ENCODE results near the gene CMTM5.

Gene CMTM5

DNA sequence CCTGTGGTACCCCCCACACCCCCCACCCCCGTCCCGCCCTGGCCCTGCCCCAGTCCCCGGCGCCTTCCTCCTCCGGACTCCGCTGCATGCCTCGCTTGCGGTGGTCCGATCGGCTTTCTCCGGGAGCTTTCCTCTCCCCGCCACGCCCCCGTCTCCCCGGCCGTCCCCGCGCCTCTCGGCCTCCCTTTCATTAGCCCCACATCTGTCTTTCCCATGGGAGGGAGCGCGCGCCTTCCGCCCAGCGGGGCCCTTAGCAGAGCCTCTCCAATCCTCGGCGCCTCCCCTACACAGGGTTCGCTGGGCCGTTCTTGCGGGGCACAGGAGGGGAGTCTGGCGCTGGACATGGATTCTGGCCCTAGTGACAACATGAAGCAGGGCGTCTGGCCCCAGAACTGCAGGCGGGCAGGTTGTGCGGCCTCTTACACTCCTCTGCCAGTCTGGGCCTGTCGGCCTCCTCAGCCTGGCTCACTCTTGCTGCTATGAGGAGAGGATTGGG lies 10.4 kb upstream of the CMTM5 start:
- ATAC-seq, result peak; percentile 76
- TF ChIP-seq, protein P1, sequence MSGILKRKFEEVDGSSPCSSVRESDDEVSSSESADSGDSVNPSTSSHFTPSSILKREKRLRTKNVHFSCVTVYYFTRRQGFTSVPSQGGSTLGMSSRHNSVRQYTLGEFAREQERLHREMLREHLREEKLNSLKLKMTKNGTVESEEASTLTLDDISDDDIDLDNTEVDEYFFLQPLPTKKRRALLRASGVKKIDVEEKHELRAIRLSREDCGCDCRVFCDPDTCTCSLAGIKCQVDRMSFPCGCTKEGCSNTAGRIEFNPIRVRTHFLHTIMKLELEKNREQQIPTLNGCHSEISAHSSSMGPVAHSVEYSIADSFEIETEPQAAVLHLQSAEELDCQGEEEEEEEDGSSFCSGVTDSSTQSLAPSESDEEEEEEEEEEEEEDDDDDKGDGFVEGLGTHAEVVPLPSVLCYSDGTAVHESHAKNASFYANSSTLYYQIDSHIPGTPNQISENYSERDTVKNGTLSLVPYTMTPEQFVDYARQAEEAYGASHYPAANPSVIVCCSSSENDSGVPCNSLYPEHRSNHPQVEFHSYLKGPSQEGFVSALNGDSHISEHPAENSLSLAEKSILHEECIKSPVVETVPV (CRISPR knock-in tag; IDR thresholded peaks at IDR 0.05), result no peak
- TF ChIP-seq SNAI2 (CRISPR knock-in tag; IDR thresholded peaks at IDR 0.05) (no peak), OSR1 (CRISPR knock-in tag; IDR thresholded peaks at IDR 0.05) (no peak), ESRRG (CRISPR knock-in tag; IDR thresholded peaks at IDR 0.05) (no peak), PPARA (CRISPR knock-in tag; IDR thresholded peaks at IDR 0.05; ENCODE audit: borderline replicate concordance) (no peak), ZNF565 (CRISPR knock-in tag; conservative IDR thresholded peaks at IDR 0.05; ENCODE audit: low read depth) (no peak), CSDC2 (CRISPR knock-in tag; IDR thresholded peaks at IDR 0.05) (no peak), ZFP30 (CRISPR knock-in tag; IDR thresholded peaks at IDR 0.05) (no peak), GLIS3 (CRISPR knock-in tag; IDR thresholded peaks at IDR 0.05) (no peak), BACH2 (CRISPR knock-in tag; IDR thresholded peaks at IDR 0.05; ENCODE audit: borderline replicate concordance) (no peak), TOX (CRISPR knock-in tag; IDR thresholded peaks at IDR 0.05; ENCODE audit: borderline replicate concordance) (no peak), ARNTL (CRISPR knock-in tag; IDR thresholded peaks at IDR 0.05; ENCODE audit: borderline replicate concordance, low read depth) (no peak), ZNF8 (CRISPR knock-in tag; IDR thresholded peaks at IDR 0.05) (no peak), ZFP3 (CRISPR knock-in tag; IDR thresholded peaks at IDR 0.05) (no peak), RARB (CRISPR knock-in tag; IDR thresholded peaks at IDR 0.05) (no peak)
- TF ChIP-seq, protein P2, sequence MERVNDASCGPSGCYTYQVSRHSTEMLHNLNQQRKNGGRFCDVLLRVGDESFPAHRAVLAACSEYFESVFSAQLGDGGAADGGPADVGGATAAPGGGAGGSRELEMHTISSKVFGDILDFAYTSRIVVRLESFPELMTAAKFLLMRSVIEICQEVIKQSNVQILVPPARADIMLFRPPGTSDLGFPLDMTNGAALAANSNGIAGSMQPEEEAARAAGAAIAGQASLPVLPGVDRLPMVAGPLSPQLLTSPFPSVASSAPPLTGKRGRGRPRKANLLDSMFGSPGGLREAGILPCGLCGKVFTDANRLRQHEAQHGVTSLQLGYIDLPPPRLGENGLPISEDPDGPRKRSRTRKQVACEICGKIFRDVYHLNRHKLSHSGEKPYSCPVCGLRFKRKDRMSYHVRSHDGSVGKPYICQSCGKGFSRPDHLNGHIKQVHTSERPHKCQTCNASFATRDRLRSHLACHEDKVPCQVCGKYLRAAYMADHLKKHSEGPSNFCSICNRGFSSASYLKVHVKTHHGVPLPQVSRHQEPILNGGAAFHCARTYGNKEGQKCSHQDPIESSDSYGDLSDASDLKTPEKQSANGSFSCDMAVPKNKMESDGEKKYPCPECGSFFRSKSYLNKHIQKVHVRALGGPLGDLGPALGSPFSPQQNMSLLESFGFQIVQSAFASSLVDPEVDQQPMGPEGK (CRISPR knock-in tag; IDR thresholded peaks at IDR 0.05; ENCODE audit: borderline replicate concordance), result no peak
- TF ChIP-seq, protein P3, sequence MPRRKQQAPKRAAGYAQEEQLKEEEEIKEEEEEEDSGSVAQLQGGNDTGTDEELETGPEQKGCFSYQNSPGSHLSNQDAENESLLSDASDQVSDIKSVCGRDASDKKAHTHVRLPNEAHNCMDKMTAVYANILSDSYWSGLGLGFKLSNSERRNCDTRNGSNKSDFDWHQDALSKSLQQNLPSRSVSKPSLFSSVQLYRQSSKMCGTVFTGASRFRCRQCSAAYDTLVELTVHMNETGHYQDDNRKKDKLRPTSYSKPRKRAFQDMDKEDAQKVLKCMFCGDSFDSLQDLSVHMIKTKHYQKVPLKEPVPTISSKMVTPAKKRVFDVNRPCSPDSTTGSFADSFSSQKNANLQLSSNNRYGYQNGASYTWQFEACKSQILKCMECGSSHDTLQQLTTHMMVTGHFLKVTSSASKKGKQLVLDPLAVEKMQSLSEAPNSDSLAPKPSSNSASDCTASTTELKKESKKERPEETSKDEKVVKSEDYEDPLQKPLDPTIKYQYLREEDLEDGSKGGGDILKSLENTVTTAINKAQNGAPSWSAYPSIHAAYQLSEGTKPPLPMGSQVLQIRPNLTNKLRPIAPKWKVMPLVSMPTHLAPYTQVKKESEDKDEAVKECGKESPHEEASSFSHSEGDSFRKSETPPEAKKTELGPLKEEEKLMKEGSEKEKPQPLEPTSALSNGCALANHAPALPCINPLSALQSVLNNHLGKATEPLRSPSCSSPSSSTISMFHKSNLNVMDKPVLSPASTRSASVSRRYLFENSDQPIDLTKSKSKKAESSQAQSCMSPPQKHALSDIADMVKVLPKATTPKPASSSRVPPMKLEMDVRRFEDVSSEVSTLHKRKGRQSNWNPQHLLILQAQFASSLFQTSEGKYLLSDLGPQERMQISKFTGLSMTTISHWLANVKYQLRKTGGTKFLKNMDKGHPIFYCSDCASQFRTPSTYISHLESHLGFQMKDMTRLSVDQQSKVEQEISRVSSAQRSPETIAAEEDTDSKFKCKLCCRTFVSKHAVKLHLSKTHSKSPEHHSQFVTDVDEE (CRISPR knock-in tag; IDR thresholded peaks at IDR 0.05), result no peak
- TF ChIP-seq, protein P4, sequence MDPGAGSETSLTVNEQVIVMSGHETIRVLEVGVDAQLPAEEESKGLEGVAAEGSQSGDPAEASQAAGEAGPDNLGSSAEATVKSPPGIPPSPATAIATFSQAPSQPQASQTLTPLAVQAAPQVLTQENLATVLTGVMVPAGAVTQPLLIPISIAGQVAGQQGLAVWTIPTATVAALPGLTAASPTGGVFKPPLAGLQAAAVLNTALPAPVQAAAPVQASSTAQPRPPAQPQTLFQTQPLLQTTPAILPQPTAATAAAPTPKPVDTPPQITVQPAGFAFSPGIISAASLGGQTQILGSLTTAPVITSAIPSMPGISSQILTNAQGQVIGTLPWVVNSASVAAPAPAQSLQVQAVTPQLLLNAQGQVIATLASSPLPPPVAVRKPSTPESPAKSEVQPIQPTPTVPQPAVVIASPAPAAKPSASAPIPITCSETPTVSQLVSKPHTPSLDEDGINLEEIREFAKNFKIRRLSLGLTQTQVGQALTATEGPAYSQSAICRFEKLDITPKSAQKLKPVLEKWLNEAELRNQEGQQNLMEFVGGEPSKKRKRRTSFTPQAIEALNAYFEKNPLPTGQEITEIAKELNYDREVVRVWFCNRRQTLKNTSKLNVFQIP (CRISPR knock-in tag; IDR thresholded peaks at IDR 0.05; ENCODE audit: borderline replicate concordance, low read depth), result no peak
- TF ChIP-seq, protein P5, sequence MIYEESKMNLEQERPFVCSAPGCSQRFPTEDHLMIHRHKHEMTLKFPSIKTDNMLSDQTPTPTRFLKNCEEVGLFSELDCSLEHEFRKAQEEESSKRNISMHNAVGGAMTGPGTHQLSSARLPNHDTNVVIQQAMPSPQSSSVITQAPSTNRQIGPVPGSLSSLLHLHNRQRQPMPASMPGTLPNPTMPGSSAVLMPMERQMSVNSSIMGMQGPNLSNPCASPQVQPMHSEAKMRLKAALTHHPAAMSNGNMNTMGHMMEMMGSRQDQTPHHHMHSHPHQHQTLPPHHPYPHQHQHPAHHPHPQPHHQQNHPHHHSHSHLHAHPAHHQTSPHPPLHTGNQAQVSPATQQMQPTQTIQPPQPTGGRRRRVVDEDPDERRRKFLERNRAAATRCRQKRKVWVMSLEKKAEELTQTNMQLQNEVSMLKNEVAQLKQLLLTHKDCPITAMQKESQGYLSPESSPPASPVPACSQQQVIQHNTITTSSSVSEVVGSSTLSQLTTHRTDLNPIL (CRISPR knock-in tag; IDR thresholded peaks at IDR 0.05; ENCODE audit: low read depth), result no peak

DNA sequence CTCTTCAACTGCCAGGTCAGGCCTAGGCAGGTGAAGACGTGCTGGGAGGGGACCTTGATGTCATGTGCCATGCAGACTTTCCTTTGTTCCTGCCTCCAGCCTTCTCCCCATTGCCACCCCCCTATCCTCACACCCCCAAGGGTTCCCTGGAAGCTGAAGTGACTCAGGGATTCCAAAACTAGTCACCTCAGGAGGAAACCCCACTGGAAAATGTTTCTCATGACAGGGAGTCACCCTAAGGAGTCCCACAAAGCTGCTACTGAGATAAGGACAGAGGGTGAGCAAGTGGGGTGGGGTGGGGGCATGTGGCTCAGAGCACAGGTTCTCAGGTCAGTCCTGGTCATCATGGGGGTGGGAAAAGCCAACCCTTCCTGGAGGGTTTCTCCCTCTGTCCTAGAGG lies 6.6 kb upstream of the CMTM5 start:
- TF ChIP-seq, protein P5 (CRISPR knock-in tag; IDR thresholded peaks at IDR 0.05; ENCODE audit: low read depth), result no peak
- TF ChIP-seq ZFP30 (CRISPR knock-in tag; IDR thresholded peaks at IDR 0.05), result no peak
- TF ChIP-seq, protein P1 (CRISPR knock-in tag; IDR thresholded peaks at IDR 0.05), result no peak
- ATAC-seq, result no peak
